ENCODE results near the gene LCE1B.

LCE1B gene

DNA sequence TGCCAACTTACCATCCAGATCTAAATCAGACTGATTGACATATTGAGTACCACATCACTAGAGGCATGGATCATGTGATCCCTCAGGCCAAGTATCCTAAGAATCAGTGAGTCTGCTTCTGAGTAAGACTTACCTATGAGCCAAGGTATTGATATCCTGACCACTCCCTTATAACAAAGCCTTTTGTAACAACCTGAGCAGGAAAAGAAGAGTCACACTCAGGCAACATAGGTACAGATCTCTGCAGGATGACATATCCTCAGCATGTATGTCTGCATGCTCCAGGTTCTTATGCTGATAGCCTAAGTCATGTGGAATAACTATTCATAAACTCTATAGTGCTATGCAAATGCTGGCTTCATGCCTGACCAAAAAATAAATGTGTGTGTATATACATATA, 13.2 kb downstream of the LCE1B start:
- TF ChIP-seq ZNF274 (IDR thresholded peaks at IDR 0.05; ENCODE audit: low read depth, low read length) = no peak
- no peak overlapping the region for H3K4me3 ChIP-seq (ENCODE audit: low read length)

DNA sequence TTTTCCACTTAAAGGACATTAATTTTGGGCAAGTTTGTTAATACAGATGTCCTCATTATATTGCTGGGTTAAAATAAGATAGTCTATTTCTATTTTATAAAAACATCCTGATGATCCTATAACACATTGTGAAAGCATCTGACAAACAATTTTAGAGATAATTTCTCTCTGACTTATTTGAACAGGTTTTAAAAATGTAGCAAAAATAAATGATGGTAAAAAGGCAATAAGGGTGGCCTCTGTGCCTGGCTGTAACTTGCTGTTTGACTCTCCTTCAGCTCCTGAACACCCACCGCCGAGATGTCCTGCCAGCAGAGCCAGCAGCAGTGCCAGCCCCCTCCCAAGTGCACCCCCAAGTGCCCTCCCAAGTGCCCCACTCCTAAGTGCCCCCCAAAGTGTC, 15.4 kb downstream of the LCE1B start, which contains the start of gene LCE1A:
Gene LCE1A (plus strand): TSS at position 301 of the 400 bp plus-strand sequence. CDS start 0 bp downstream, at position 301.
- H3K4me3 ChIP-seq (ENCODE audit: low read length) = no peak within 1 kb of the TSS
- no peak for TF ChIP-seq ZNF274 (IDR thresholded peaks at IDR 0.05; ENCODE audit: low read depth, low read length)

- no peak for TF ChIP-seq ZNF274 (IDR thresholded peaks at IDR 0.05; ENCODE audit: low read depth, low read length)
- no peak overlapping the region for H3K4me3 ChIP-seq (ENCODE audit: low read length)
Observed at GRCh38 chr1:152836870-152837269, 25.1 kb downstream of the LCE1B start.

- no peak within 1 kb of the TSS for H3K4me3 ChIP-seq (ENCODE audit: low read length)
- TF ChIP-seq ZNF274 (IDR thresholded peaks at IDR 0.05; ENCODE audit: low read depth, low read length) = no peak
Observed at GRCh38 chr1:152842556-152842955, 30.8 kb downstream of the LCE1B start, which contains the start of gene LCE6A. LCE6A (plus strand) TSS chr1:152842856; CDS start chr1:152843521, 665 bp downstream.

GRCh38 chr1:152855661-152856060, 43.9 kb downstream of the LCE1B start:
- TF ChIP-seq ZNF274 (IDR thresholded peaks at IDR 0.05; ENCODE audit: low read depth, low read length) = no peak
- H3K4me3 ChIP-seq (ENCODE audit: low read length) = no peak overlapping the region

- H3K4me3 ChIP-seq (ENCODE audit: low read length) = no peak overlapping the region
- no peak for TF ChIP-seq ZNF274 (IDR thresholded peaks at IDR 0.05; ENCODE audit: low read depth, low read length)
Observed at GRCh38 chr1:152858062-152858461, 46.3 kb downstream of the LCE1B start.

DNA sequence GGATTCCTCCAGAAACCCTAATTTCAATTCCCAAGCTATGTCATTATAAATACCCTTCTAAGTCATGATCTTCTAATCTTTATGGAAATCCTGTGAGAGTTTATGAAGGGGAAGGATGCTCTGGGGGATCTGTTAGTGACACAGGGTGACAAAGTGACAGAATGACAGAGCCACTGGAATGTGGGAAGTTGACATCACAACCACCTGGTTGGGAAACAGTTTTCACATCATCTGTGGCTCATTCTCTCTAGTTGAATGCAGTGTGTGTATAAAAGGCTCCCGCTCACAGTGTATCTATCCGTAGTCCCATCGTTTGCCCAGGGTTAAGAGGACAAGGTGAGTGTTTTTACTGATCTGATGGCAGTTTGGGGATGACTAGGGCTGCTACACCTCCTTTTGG, 47.9 kb downstream of the LCE1B start, which contains the start of gene LCE7A:
Gene LCE7A (plus strand): TSS at position 301 of the 400 bp plus-strand sequence. CDS start 702 bp downstream, outside the sequence.
- no peak for TF ChIP-seq ZNF274 (IDR thresholded peaks at IDR 0.05; ENCODE audit: low read depth, low read length)
- H3K4me3 ChIP-seq (ENCODE audit: low read length) = no peak within 1 kb of the TSS

DNA sequence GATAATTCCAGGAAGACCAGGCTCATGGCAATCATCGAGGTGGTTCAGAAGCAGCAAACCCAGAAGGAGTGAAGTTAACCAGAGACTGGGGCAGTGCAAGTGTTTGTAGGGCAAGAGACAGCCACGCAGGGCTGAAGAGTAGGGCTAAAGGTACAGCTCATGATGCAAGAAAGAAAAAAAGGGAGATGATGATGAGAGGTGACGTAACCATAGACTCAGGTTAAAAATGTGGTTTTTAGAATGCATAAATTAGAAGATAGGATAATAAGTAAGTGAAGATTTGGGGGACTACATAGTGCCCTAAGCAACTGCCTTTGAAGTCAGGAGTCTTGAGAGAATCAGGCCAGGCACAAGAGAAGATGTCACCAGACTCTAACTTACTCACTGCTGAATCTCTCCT, 48.4 kb downstream of the LCE1B start:
- H3K4me3 ChIP-seq (ENCODE audit: low read length) = no peak overlapping the region
- no peak for TF ChIP-seq ZNF274 (IDR thresholded peaks at IDR 0.05; ENCODE audit: low read depth, low read length)

GRCh38 chr1:152861374-152861773, 49.6 kb downstream of the LCE1B start:
- no peak overlapping the region for H3K4me3 ChIP-seq (ENCODE audit: low read length)
- TF ChIP-seq ZNF274 (IDR thresholded peaks at IDR 0.05; ENCODE audit: low read depth, low read length) = no peak
